BLaER1 treated with 17β-estradiol and CSF1 and Interleukin-3, amounts not matched to agents 10 nM and 100 nM (cell line): ENCODE measurements around the gene HNRNPA1L2.
"Not testable (repeated sequence)": the region's sequence is repeated elsewhere in the genome, so short reads cannot be mapped to it uniquely, and the experiment has no call there.

ENCODE experiments used
- H3K27ac ChIP-seq, 11 experiments: shearing (Covaris generic); formaldehyde crosslinking; 2 replicates each; pipeline ENCODE4 v1.8.1; 2022
- H3K27me3 ChIP-seq, 11 experiments: shearing (Covaris generic); formaldehyde crosslinking; 2 replicates each; pipeline ENCODE4 v1.8.1; 2022
- H3K36me3 ChIP-seq, 11 experiments: shearing (Covaris generic); formaldehyde crosslinking; 2 replicates each; pipeline ENCODE4 v1.8.1; 2022
- H3K4me1 ChIP-seq, 10 experiments: shearing (Covaris generic); formaldehyde crosslinking; 2 replicates each; pipeline ENCODE4 v1.8.1; 2022
- H3K4me2 ChIP-seq, 11 experiments: shearing (Covaris generic); formaldehyde crosslinking; 2 replicates each; pipeline ENCODE4 v1.8.1; 2022
- H3K4me3 ChIP-seq, 10 experiments: shearing (Covaris generic); formaldehyde crosslinking; 2 replicates each; pipeline ENCODE4 v1.8.1; 2022
- H3K9ac ChIP-seq, 11 experiments: shearing (Covaris generic); formaldehyde crosslinking; 2 replicates each; pipeline ENCODE4 v1.8.1; 2022
- H3K9me3 ChIP-seq, 11 experiments: shearing (Covaris generic); formaldehyde crosslinking; replicated peaks in 1 of 11; 2 replicates each; pipeline ENCODE4 v1.8.1; 2022
- H4K20me1 ChIP-seq, 11 experiments: shearing (Covaris generic); formaldehyde crosslinking; 2 replicates each; pipeline ENCODE4 v1.8.1; 2022
- Cebpa-rat ChIP-seq, 11 experiments: shearing (Covaris generic); IDR thresholded peaks; 2 replicates each; pipeline ENCODE4 v1.8.1; 2022

Gene HNRNPA1L2

DNA sequence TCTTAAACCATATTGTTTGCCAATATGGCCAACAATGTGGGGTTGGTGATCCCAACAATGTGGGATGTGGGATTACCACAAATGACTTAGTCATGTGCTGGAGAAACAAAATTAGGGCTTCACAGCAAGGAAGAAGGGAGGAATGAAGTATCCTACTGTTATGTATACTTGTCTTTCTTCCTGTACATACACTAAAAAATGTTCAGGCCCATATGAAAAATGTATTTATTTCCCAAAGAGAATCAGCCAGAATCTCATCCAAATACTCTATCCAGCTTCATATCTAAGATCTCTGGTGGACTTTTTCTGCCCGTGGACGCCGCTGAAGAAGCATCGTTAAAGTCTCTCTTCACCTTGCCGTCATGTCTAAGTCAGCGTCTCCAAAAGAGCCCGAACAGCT, at the start of gene HNRNPA1L2:
HNRNPA1L2 (plus strand) TSS at position 301 of the 400 bp plus-strand sequence; CDS start at position 363, 62 bp downstream.
- Histone ChIP-seq H3K9me3 (no peaks in the 10 kb centered on the region), H3K27me3 (no peaks in the 10 kb centered on the region), H3K4me1 (peaks cover 5 to 24% (median 12%) of the 10 kb centered on the region in 10 experiments; a peak in 18 of 20 replicates), H3K36me3 (peaks cover 10 to 64% (median 33%) of the 10 kb centered on the region in 11 experiments; a peak in 21 of 22 replicates), H3K9ac (no peak within 1 kb of the TSS), H3K4me2 (no peak within 1 kb of the TSS), H4K20me1 (no peaks in the 10 kb centered on the region), H3K27ac (no peak within 1 kb of the TSS), H3K4me3 (no peak within 1 kb of the TSS)
- no peak for TF ChIP-seq Cebpa-rat (IDR thresholded peaks at IDR 0.05)

DNA sequence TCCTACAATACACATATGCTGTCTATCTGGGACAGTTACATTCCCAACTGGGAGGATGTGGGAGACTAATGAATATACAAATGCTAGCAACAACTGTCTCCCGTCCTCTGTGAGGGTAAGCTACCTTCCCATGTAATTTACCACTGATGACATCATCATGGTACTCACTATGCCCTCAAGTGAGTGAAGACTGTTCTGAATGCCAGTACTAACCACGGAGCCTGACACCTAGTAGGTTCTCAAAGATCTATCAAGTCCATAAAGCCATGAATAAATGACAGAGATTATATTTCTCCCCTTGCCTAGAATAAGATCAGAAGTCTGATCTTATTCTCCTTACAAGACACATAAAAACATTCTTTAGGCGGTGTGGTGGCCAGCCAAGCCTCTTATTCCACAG, 49.1 kb upstream of the HNRNPA1L2 start:
- not testable (repeated sequence) for H3K27me3 ChIP-seq, H3K27ac ChIP-seq, H3K9me3 ChIP-seq, H4K20me1 ChIP-seq, H3K4me3 ChIP-seq, H3K9ac ChIP-seq, H3K4me2 ChIP-seq, H3K36me3 ChIP-seq, H3K4me1 ChIP-seq

DNA sequence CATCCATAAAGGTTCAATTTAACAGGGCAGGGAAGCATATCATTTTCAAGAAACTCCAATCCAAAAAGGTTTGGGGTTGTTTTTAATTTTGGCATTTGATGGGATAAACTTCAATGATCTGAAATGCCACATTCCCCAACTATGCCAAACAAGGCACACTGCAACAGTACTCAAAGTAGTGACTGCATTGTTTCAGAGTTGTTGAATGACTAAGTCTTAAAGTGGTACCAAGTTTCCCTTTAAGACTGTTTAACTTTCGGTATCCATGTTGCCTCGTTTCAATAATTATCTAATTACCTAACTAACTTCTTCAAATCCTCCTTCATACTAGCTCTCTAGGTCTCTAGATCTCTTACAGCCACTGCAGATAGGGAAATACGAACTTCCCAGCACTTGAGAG, 48.4 kb upstream of the HNRNPA1L2 start:
- not testable (repeated sequence) for H3K4me2 ChIP-seq, H3K27me3 ChIP-seq

DNA sequence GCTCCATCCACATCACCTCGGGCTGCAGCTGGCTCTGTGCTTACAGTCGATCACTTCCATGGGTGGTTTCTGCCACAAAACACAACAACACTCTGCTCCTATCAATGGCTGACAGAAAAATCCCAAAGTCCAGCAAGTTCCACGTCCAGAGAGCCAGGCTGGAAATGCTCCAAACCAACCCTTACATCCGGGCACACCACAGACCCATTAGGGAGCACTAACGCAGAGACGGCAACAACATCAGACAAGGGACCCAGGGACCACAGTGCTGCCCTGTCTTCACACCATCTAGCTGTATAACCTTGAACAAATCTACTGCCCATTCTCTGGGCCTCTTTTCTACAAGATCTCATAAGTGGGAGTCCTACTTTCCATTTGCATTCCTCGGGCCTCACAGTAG, 47.9 kb upstream of the HNRNPA1L2 start:
- H3K4me2 ChIP-seq, H3K27me3 ChIP-seq, H3K36me3 ChIP-seq, H3K4me3 ChIP-seq, H3K27ac ChIP-seq, H3K9ac ChIP-seq, H3K9me3 ChIP-seq, H4K20me1 ChIP-seq, H3K4me1 ChIP-seq: not testable (repeated sequence)

More for the DNA sequence above, 48.4 kb upstream of the HNRNPA1L2 start:
- not testable (repeated sequence) for H4K20me1 ChIP-seq, H3K9me3 ChIP-seq, H3K36me3 ChIP-seq, H3K4me1 ChIP-seq, H3K4me3 ChIP-seq, H3K9ac ChIP-seq, H3K27ac ChIP-seq

DNA sequence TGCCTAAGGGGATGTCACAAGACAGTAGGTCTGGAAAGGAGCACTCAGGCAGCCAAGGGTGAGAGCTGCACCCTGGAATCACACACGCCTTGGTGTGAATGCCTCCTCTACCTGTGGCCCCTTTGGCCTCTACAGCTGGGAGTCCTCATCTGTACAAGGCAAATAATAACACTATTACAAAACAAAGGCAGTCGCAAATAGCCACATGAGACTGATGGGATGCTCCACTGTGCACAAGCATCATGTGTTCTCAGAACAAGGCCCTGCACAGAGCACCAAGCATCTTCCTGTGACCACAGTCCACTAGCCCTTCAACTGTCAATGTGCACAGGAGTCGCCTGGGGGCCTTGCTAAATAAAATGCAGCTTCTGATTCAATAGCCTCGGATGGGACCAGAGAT, 44.6 kb upstream of the HNRNPA1L2 start:
- H3K27ac ChIP-seq: no peak overlapping the region
- TF ChIP-seq Cebpa-rat (IDR thresholded peaks at IDR 0.05): no peak
- H3K4me1 ChIP-seq: peaks cover 0 to 11% (median 6%) of the 10 kb centered on the region in 10 experiments; a peak in 6 of 20 replicates
- H3K9ac ChIP-seq: no peak overlapping the region
- H3K27me3 ChIP-seq: peaks cover 0 to 13% (median 7%) of the 10 kb centered on the region in 11 experiments; a peak in 9 of 22 replicates
- H3K4me2 ChIP-seq: no peak overlapping the region
- no peaks in the 10 kb centered on the region for H4K20me1 ChIP-seq
- no peaks in the 10 kb centered on the region for H3K36me3 ChIP-seq
- H3K4me3 ChIP-seq: no peak overlapping the region
- peaks cover 0 to 8% (median 0%) of the 10 kb centered on the region in 11 experiments; a peak in 3 of 22 replicates for H3K9me3 ChIP-seq

DNA sequence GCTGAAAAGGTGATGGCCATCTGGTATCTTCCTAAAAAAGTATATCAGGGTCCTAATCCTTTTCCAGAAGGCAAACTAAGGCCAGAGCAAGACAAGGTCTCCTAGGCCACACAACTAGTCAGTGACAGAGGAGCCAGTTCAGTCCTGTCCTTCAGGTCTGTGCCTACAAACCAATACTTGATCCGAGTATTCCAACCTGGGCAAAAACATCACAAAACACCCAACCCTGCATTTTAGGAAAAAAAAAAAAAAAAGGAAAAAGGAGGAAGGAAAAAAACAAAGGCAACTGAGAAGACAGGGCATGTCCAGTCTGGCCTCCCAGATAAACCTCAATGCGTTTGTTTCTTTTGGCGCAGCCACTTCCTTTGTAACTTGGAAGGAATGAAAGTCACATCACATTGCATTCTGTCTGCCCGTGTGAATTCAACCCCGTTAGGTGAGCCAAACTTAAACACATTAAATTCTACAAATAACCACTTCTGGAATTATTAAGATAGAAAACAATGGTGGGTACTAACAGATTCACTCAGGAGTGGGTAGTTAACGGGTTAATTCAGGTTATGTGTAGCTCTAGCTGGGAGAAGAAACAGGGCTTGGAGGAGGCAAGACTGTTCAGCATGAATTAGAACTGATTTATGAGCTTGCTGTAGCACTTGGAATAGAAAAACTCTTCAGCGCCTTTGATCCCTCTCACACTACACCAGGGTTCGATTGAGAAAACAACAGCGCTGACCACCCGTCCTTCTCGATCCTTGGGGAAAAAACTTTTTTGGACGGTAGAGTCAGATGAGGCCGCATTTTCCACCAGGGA, 43.0 kb upstream of the HNRNPA1L2 start:
- H4K20me1 ChIP-seq: no peaks in the 10 kb centered on the region
- no peaks in the 10 kb centered on the region for H3K36me3 ChIP-seq
- peak overlapping the region in 7 of 11 experiments; percentile 45 to 81 (median 66); a peak in 14 of 22 replicates for H3K27ac ChIP-seq
- H3K4me2 ChIP-seq: peak overlapping the region; percentile 66 to 95 (median 83)
- H3K9me3 ChIP-seq: peaks cover 0 to 8% (median 0%) of the 10 kb centered on the region in 11 experiments; a peak in 3 of 22 replicates
- H3K27me3 ChIP-seq: peaks cover 0 to 13% (median 7%) of the 10 kb centered on the region in 11 experiments; a peak in 9 of 22 replicates
- H3K4me1 ChIP-seq: peaks cover 0 to 11% (median 6%) of the 10 kb centered on the region in 10 experiments; a peak in 6 of 20 replicates
- H3K4me3 ChIP-seq: peak overlapping the region; percentile 50 to 73 (median 62)
- TF ChIP-seq Cebpa-rat (IDR thresholded peaks at IDR 0.05): no peak
- peak overlapping the region; percentile 43 to 79 (median 73); a peak in 21 of 22 replicates for H3K9ac ChIP-seq

DNA sequence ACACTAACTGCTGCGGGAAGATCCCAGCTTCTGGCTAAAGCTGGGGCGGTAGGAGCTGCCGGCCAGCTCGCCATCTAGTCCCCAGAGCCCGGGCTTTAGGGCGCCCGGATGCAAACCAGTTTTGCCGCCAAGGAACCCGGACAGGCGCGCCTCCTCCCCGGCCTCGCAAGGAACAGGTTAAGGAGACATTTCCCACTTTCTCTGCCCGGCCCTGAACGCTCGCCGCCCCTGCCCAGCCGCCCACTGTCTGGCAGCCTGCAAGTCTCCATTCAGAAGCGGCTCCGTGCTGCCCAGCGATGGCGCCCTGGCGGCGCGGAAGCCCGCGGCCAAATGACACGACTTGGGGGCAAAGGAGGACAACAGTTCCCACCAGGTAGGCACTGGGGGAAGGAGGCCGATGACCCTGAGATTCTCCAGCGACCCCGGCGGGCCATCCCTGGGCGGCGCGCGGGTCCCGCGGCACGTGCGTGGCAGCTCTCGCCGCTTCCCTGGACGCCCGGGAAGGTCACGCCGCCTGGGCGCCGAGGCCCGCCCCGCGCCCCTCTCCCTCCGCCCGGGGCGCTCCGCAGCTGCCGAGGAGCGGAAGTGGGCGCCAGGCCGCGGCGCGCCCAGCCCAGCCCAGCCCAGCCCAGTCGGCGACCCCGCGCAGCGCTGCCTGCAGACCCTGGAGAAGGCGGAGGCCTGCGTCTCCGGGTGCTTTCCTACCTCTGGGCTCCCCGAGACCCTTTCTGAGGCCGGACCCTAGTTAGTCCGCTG, 42.2 kb upstream of the HNRNPA1L2 start:
- Histone ChIP-seq H3K9ac (peak overlapping the region; percentile 43 to 79 (median 73); a peak in 21 of 22 replicates), H3K4me3 (peak overlapping the region; percentile 50 to 73 (median 62)), H3K27ac (peak overlapping the region in 10 of 11 experiments; percentile 30 to 81 (median 64); a peak in 18 of 22 replicates), H3K27me3 (peaks cover 0 to 13% (median 7%) of the 10 kb centered on the region in 11 experiments; a peak in 9 of 22 replicates), H3K4me1 (peaks cover 0 to 11% (median 6%) of the 10 kb centered on the region in 10 experiments; a peak in 6 of 20 replicates), H3K4me2 (peak overlapping the region; percentile 66 to 95 (median 83)), H4K20me1 (no peaks in the 10 kb centered on the region), H3K36me3 (no peaks in the 10 kb centered on the region), H3K9me3 (peaks cover 0 to 8% (median 0%) of the 10 kb centered on the region in 11 experiments; a peak in 3 of 22 replicates)
- TF ChIP-seq Cebpa-rat (IDR thresholded peaks at IDR 0.05): no peak

DNA sequence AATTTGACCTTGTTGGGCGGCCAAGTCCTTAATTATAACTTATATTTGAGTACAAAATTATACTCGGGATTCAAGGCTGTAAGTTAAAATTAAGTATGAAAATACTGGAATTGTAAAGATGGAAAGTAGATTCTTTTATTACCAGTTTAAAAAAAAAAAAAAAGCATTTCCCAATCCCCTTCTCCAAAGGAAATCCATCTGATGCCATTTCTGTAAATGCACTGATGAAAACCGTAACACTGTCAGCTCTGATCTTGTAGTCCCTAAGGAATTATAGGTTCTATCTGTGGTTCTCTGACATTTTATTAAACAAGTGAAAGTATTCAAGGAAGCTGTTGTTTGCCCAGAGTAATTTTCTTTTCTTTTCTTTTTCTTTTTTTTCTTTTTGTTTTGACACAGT, 41.6 kb upstream of the HNRNPA1L2 start:
- H3K36me3 ChIP-seq: no peaks in the 10 kb centered on the region
- H3K9ac ChIP-seq: peak overlapping the region in 8 of 11 experiments; percentile 66 to 79 (median 74); a peak in 12 of 22 replicates
- no peak for TF ChIP-seq Cebpa-rat (IDR thresholded peaks at IDR 0.05)
- H3K27me3 ChIP-seq: peaks cover 0 to 13% (median 7%) of the 10 kb centered on the region in 11 experiments; a peak in 9 of 22 replicates
- H3K4me3 ChIP-seq: peak overlapping the region; percentile 50 to 73 (median 62); a peak in 18 of 20 replicates
- peaks cover 0 to 11% (median 6%) of the 10 kb centered on the region in 10 experiments; a peak in 6 of 20 replicates for H3K4me1 ChIP-seq
- peak overlapping the region in 9 of 11 experiments; percentile 45 to 81 (median 66); a peak in 8 of 22 replicates for H3K27ac ChIP-seq
- H3K4me2 ChIP-seq: peak overlapping the region; percentile 66 to 95 (median 83)
- H3K9me3 ChIP-seq: peaks cover 0 to 8% (median 0%) of the 10 kb centered on the region in 11 experiments; a peak in 3 of 22 replicates
- H4K20me1 ChIP-seq: no peaks in the 10 kb centered on the region

DNA sequence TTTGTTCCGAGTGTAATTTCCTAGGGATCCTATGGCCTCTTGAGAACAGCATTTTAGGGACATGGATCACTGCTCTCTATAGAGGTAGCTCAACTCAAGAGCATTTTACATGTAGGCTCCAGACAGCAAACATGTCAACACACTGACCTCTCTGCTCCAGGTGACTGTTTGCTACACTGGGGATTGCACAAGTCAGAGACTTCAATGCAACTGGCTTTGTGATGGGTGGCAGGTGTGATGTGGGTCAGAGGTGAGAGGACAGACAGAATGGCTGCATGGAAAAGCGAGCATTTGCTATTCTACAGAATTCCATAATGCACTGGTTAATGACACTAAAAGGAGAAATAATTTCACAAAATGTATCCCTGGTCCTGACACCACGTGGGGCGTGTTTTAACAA, 38.9 kb upstream of the HNRNPA1L2 start:
- H3K4me2 ChIP-seq, H4K20me1 ChIP-seq, H3K9ac ChIP-seq, H3K27ac ChIP-seq, H3K9me3 ChIP-seq, H3K36me3 ChIP-seq, H3K4me3 ChIP-seq: not testable (repeated sequence)
- peaks cover 0 to 11% (median 6%) of the 10 kb centered on the region in 10 experiments; a peak in 6 of 20 replicates for H3K4me1 ChIP-seq
- H3K27me3 ChIP-seq: peaks cover 0 to 13% (median 7%) of the 10 kb centered on the region in 11 experiments; a peak in 9 of 22 replicates

DNA sequence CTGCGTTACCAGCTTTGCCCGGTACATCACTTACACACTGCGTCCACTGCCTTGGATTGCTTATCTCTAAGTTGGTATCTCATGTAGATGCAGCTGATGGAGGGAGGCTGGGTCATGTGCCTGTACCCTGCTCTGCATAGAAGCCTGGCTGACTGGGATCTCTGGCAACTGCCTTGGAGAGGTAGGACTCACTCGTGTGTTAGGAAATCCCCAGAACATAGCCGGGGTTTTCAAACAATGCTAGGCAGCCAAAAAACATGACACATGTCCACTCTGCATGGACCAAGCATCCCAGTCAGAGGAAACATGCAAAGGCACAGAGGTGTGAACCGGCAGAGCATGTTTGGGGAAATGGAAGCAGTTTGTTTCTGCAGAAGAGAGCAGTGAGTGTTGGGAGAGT, 36.1 kb upstream of the HNRNPA1L2 start:
- not testable (repeated sequence) for H3K4me3 ChIP-seq, H4K20me1 ChIP-seq, H3K9ac ChIP-seq, H3K4me2 ChIP-seq, H3K9me3 ChIP-seq, H3K36me3 ChIP-seq, H3K4me1 ChIP-seq, H3K27me3 ChIP-seq, H3K27ac ChIP-seq

DNA sequence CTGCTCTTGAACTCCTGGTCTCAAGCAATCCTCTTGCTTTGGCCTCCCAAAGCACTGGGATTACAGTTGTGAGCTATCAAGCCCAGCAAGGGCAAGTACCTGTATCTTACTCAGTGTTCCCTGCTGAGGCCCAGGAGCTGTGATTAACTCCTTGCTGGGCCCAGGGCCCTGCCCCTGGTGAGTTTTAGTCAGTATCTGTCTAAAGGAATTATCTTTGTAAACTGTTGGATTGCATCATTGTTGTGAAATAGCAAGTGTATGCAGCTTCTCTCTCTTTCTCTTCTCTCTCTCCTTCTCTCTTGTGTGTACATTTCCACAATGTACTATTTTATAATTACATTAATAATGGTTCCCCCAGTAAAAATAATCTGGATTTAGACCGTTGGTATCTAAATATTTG, 35.4 kb upstream of the HNRNPA1L2 start:
- not testable (repeated sequence) for H3K36me3 ChIP-seq, H3K9me3 ChIP-seq, H3K4me3 ChIP-seq, H3K4me1 ChIP-seq, H3K4me2 ChIP-seq, H4K20me1 ChIP-seq, H3K9ac ChIP-seq, H3K27ac ChIP-seq, H3K27me3 ChIP-seq

DNA sequence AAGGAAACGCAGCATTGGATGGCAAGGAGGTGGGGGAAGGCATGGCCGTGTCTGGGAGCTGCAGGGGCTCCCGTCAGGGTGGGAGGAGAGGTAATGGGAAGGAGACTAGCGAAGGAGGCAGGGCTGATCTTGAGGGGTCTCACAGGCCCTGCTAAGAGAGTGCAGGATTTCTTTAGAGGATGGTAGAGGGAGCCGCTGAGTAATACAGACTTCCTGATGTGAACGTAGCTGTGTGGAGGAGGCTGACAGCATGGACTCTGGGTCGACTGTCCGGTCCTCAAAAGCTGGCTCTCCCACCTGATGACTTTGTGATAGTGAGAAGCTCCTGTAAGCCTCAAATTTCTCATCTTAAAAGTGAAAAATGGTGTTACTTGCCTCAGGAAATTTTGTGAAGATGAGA, 34.0 kb upstream of the HNRNPA1L2 start:
- H3K4me1 ChIP-seq, H3K4me2 ChIP-seq, H4K20me1 ChIP-seq, H3K9ac ChIP-seq, H3K27ac ChIP-seq, H3K27me3 ChIP-seq, H3K9me3 ChIP-seq, H3K4me3 ChIP-seq, H3K36me3 ChIP-seq: not testable (repeated sequence)
